Motor neuron (in vitro differentiated cells): ENCODE results near the gene C3orf18. TPM values are rescaled to one million over a fixed set of nuclear protein-coding genes. Genes with fewer than 3 reads are reported as not detected.

Source experiments
- total RNA-seq, 8 experiments: library from RNA; unstranded; fragments of 300-600 nt; gene quantifications; 2 replicates each; pipeline versions ENCODE4 v1.2.3 to v1.2.4, GENCODE V29; 2022

C3orf18 gene
- total RNA-seq, 8 experiments from 2014 or later: 7.4 to 12.3 (median 10.7) TPM

Other genes starting within 250 kb of the C3orf18 start
- gene HYAL2, start 245.0 kb downstream of the C3orf18 start, total RNA-seq: 10 to 100 TPM; 18.9 to 44.3 (median 27.0) TPM
- gene TUSC2, start 239.5 kb downstream of the C3orf18 start, total RNA-seq: 10 to 100 TPM; 15.5 to 36.9 (median 26.1) TPM
- 10 to 100 TPM; 14.0 to 21.3 (median 18.0) TPM for gene RASSF1, start 226.9 kb downstream of the C3orf18 start, total RNA-seq
- gene ZMYND10, start 222.0 kb downstream of the C3orf18 start, total RNA-seq: 10 to 100 TPM in 2 of 8 experiments, 1 to 10 TPM in 5, under 1 TPM in 1; 0.76 to 91.1 (median 2.2) TPM
- gene NPRL2, start 217.0 kb downstream of the C3orf18 start, total RNA-seq: 10 to 100 TPM; 17.9 to 90.8 (median 28.9) TPM
- gene CYB561D2, start 216.9 kb downstream of the C3orf18 start, total RNA-seq: 10 to 100 TPM; 12.7 to 28.7 (median 19.0) TPM
- gene TMEM115, start 208.2 kb downstream of the C3orf18 start, total RNA-seq: 10 to 100 TPM; 17.2 to 66.1 (median 27.7) TPM
- gene CACNA2D2, start 64.1 kb downstream of the C3orf18 start, total RNA-seq: 1 to 10 TPM; 1.7 to 8.5 (median 7.2) TPM
- gene HEMK1, start 1.8 kb upstream of the C3orf18 start, total RNA-seq: 10 to 100 TPM in 7 of 8 experiments, 1 to 10 TPM in 1; 9.5 to 25.5 (median 15.6) TPM
- 1 to 10 TPM in 7 of 8 experiments, under 1 TPM in 1; 0.76 to 5.2 (median 1.8) TPM for gene CISH, start 44.0 kb upstream of the C3orf18 start, total RNA-seq
- gene MAPKAPK3, start 49.4 kb upstream of the C3orf18 start, total RNA-seq: 10 to 100 TPM in 5 of 8 experiments, 1 to 10 TPM in 3; 7.2 to 40.8 (median 17.8) TPM
- 10 to 100 TPM in 4 of 8 experiments, 1 to 10 TPM in 4; 1.0 to 17.3 (median 9.7) TPM for gene DOCK3, start 107.2 kb upstream of the C3orf18 start, total RNA-seq